ENCODE results near the gene PTPDC1. TPM values are rescaled to one million over a fixed set of nuclear protein-coding genes. Genes with fewer than 3 reads are reported as not detected.

PTPDC1 gene
- polyA plus RNA-seq, 1 experiment = 6.6 TPM

DNA sequence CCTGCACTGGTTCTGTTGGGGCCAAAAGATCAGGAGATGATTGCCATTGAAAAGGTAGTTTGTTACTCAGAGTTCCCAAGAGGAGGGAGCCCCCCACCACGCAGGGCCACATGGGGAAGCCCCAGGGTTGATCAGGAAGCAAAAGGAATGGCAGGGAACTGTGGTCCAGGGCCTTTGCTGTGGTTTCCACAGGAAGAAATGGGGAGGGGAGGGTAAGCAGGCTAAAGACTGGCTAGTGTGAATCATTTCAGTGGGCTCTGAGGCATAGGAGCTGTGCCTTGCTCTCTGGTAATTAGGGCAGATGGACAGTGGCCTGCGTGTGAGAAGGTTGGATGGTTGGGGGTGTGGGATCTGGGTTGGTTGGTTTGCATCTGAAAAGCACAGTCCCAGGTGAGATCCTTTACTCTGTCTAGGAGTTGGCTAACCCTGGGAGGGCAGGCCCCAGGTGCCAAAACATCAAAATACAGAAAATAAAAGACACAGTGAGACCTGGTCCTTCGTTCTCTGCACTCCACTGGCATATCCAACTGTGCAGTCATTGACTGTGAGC is 66.1 kb downstream of the PTPDC1 start:
- H3K4me3 ChIP-seq (ENCODE audit: low read depth, low read length) = no peak overlapping the region
- CTCF ChIA-PET = no interaction called here
- H3K27ac ChIP-seq (ENCODE audit: low read depth, low read length) = no peak overlapping the region
- no peaks in the 10 kb centered on the region for H3K9me3 ChIP-seq (ENCODE audit: control insufficient read depth, insufficient read depth, low read length)
- POLR2A ChIA-PET = no interaction called here
- H3K27me3 ChIP-seq (ENCODE audit: control insufficient read depth, insufficient read depth, low read length) = peaks cover 3% of the 10 kb centered on the region
- TF ChIP-seq CTCF (IDR thresholded peaks at IDR 0.05; ENCODE audit: low read depth, low read length) = no peak
- DNase-seq (ENCODE audit: low read depth, low spot score) = no peak

GRCh38 chr9:94150890-94151650 is 66.8 kb downstream of the PTPDC1 start:
- Histone ChIP-seq H3K27me3 (ENCODE audit: control insufficient read depth, insufficient read depth, low read length) (peaks cover 3% of the 10 kb centered on the region), H3K4me3 (ENCODE audit: low read depth, low read length) (no peak overlapping the region), H3K27ac (ENCODE audit: low read depth, low read length) (no peak overlapping the region), H3K9me3 (ENCODE audit: control insufficient read depth, insufficient read depth, low read length) (no peaks in the 10 kb centered on the region)
- DNase-seq (ENCODE audit: low read depth, low spot score) = no peak
- POLR2A ChIA-PET = interaction anchor here (0.6 kb wide), 1 partner anchor 1689 kb away, joined by 4 read pairs; no protein-coding TSS in a partner anchor
- TF ChIP-seq CTCF (IDR thresholded peaks at IDR 0.05; ENCODE audit: low read depth, low read length) = no peak
- CTCF ChIA-PET = interaction anchor here (0.6 kb wide), 1 partner anchor 12 kb away, joined by 3 read pairs; no protein-coding TSS in a partner anchor

- Histone ChIP-seq H3K27ac (ENCODE audit: low read depth, low read length) (no peak overlapping the region), H3K4me3 (ENCODE audit: low read depth, low read length) (no peak overlapping the region), H3K9me3 (ENCODE audit: control insufficient read depth, insufficient read depth, low read length) (no peaks in the 10 kb centered on the region), H3K27me3 (ENCODE audit: control insufficient read depth, insufficient read depth, low read length) (peaks cover 3% of the 10 kb centered on the region)
- POLR2A ChIA-PET = no interaction called here
- no peak for TF ChIP-seq CTCF (IDR thresholded peaks at IDR 0.05; ENCODE audit: low read depth, low read length)
- no peak for DNase-seq (ENCODE audit: low read depth, low spot score)
- CTCF ChIA-PET = no interaction called here
Measured at GRCh38 chr9:94153905-94154304, 69.6 kb downstream of the PTPDC1 start.

DNA sequence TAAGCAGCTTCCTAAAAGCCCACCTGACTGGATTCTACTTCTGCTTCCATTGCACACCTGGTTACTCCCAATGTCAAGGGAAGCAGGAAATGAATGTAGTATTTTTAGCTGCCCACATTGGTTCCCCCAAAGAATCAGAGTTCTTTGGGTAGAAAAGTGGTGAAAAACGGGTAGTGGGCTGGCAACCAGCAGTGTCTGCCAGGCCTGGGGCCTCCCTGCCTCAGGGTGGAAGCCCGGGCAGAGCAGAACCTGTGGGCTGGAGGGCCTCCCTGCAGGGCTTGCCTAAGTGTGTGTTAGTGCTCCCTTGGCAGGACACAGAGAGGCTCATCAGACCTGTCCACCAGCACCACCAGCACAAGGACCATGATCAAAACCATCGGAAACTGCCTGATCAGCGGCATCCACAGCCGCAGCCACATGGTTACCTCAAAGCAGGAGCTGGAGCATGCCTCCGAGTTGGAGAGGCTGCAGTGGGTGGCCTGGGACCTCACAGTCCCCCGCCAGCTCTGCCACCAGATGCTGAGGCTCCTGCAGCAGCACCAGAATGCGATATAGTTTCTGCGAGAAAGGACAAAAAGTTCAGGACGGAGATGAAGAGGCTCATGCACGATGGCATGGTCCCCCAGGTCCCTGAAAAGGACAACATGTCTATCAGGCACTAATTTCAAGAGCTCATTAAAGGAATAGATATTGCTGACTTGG is 72.2 kb downstream of the PTPDC1 start:
- ChIA-PET POLR2A (interaction anchor here (1.3 kb wide), 1 partner anchor 10 kb away, joined by 7 read pairs; no protein-coding TSS in a partner anchor), CTCF (no interaction called here)
- H3K27ac ChIP-seq (ENCODE audit: low read depth, low read length) = no peak overlapping the region
- DNase-seq (ENCODE audit: low read depth, low spot score) = no peak
- H3K4me3 ChIP-seq (ENCODE audit: low read depth, low read length) = no peak overlapping the region
- H3K27me3 ChIP-seq (ENCODE audit: control insufficient read depth, insufficient read depth, low read length) = peaks cover 3% of the 10 kb centered on the region
- TF ChIP-seq CTCF (IDR thresholded peaks at IDR 0.05; ENCODE audit: low read depth, low read length) = no peak
- no peaks in the 10 kb centered on the region for H3K9me3 ChIP-seq (ENCODE audit: control insufficient read depth, insufficient read depth, low read length)

Measured in AG04450 (cell line).